GM12874 (cell line): ENCODE measurements around the gene GLUD2.

Experiments
- TF ChIP-seq, protein P1 (sequence below): IDR thresholded peaks from 2 replicates; pipeline ENCODE4 v1.5.1; 2011; ENCODE audit warnings: low read depth, mild to moderate bottlenecking, control low read depth, low read length, moderate library complexity; ENCODE audit not compliant: insufficient read depth

Gene GLUD2

DNA sequence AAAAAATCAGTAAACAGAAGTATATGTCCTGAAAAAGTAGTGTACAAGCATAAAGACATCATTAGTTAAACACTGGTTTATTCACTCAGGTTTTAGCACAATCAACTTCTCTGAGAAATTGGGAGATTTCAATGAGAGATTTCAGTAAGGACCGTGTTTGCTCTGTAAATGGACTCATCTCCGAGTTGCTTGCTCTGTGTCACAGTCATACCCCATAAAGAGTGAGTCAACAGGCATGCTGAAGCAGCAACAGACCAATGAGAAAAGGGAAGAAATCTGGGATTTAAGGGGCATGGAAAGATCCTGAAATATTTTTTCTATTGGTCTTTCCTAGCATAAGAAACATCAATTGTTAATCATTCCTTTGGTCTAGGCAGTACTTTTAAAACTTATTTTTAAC is 4.7 kb downstream of the GLUD2 start:
- TF ChIP-seq, protein P1, sequence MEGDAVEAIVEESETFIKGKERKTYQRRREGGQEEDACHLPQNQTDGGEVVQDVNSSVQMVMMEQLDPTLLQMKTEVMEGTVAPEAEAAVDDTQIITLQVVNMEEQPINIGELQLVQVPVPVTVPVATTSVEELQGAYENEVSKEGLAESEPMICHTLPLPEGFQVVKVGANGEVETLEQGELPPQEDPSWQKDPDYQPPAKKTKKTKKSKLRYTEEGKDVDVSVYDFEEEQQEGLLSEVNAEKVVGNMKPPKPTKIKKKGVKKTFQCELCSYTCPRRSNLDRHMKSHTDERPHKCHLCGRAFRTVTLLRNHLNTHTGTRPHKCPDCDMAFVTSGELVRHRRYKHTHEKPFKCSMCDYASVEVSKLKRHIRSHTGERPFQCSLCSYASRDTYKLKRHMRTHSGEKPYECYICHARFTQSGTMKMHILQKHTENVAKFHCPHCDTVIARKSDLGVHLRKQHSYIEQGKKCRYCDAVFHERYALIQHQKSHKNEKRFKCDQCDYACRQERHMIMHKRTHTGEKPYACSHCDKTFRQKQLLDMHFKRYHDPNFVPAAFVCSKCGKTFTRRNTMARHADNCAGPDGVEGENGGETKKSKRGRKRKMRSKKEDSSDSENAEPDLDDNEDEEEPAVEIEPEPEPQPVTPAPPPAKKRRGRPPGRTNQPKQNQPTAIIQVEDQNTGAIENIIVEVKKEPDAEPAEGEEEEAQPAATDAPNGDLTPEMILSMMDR: no peak

DNA sequence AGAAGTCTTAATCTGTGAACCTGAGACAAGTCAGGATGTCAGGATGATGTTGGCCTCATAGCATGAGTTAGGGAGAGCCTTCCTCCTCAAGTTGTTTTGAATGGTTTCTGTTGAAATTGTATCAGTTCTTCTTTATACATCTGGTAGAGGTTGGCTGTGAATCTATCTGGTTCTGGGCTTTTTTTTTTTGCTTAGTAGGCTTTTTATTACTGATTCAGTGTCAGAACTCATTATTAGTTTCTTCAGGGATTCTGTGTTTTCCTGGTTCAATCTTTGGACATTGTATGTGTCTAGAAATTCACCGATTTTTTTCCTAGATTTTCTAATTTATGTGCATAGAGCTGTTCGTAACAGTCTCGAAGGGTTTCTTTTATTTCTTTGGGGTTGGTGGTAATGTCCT is 14.9 kb downstream of the GLUD2 start:
- TF ChIP-seq, protein P1: no peak

DNA sequence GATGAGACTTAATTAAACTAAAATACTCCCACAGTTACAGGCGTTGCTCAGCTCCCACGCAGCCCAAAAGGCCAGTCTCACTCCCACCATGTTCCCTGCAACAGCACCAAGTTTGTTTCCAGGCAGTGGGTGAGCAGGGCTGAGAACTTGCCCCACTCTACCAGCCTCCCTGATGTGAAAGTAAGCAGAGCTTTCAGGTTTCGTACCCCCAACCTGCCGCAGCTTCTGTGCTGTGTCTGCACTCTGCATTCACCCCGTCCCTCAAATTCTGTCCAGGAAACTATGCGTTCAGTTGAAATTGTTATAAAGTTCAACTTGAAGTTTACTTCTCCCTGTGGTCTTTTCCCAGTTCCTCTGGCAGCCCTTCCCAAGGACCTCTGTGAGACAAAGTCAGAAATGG is 17.2 kb downstream of the GLUD2 start:
- TF ChIP-seq, protein P1: no peak

DNA sequence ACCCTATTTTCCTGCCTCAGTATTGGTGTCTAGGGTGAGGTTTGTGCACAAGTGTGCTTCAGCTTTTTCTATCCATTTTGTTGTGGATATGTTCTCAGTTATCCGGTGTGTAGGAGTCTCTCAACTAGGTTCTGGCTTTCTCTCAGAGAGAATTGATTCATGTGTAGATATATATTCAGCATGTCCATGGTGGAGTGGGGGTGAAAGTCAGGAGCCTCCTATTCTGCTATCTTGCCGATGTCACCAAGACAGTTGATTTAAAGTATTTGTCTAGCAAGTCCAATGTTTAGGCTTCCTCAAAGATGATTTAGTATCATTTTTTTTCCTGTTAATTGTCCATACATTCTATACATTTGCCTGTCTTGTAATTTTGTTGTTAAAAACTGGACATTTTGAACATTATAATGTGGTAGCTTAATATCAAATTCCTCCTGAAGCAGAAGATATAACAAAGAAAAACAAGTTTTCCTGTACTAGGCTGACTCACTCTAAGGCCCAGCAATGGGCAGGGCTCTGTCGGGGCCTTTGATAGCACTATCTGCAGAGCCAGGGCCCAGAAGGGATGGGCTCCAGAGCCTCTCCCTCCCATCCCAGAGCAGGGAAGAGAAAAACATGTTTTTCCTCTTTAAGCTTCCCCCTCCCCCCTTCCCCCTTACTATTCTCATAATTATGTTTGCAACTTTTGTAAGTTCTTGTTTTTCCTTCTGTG is 37.6 kb downstream of the GLUD2 start:
- TF ChIP-seq, protein P1: no peak

DNA sequence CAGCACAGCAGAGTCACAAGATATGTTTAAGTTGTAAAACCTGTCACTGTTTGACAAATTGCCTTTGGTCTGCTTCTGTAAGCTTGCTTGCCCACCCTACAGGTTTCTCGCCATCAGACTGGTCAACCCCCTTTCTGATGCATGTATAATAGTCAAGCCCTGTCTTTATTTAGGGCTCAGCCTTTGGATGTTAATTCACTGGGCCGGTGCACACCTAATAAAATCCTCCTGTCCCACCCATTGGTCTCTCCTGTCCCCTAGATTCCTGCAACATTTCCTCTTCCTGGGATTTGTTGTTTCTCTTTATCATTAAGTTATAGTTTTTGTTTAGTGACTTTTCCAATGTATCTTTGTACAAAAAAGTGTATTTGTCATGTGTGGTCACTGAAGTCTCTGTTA is 38.2 kb downstream of the GLUD2 start:
- TF ChIP-seq, protein P1: no peak

DNA sequence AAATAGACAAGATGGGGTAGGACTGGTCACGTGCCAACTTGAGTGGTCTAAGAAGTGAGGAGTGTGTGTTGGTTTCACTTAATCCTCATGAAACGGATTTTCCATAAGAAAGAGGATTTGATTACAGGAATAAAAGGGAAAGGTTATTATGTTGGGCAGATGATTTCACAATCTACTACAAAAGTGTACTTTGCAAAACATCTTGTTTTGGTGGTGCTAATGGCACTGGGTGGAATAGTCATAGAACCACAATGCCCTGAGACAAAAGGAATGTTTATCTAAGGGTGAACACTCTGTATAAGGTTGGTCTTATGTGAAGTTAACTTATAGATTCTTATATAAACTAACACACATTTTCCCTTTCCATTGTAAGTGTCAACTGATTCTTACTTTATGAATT is 45.6 kb downstream of the GLUD2 start:
- TF ChIP-seq, protein P1: no peak
